Thyroid gland (tissue), 4 donors: ENCODE measurements around the gene SORCS2.

ENCODE experiments used
- CTCF ChIP-seq, 6 experiments: fragments of 200-600 bp in 3 of 6; fragments of 450-650 bp in 3 of 6; sonication (generic) in 3 of 6; IDR thresholded peaks; one replicate each; pipeline ENCODE4 v1.5.1; 2016 to 2019; ENCODE audit warnings: antibody characterized with exemption in 6 of 6, mild to moderate bottlenecking in 2 of 6, inconsistent platforms in 1 of 6, moderate library complexity in 1 of 6
- POLR2A ChIP-seq, 2 donors: fragments of 450-650 bp; IDR thresholded peaks; one replicate each; pipeline ENCODE4 v1.6.1; 2017; ENCODE audit warnings: antibody characterized with exemption in 2 of 2, mild to moderate bottlenecking in 2 of 2, moderate library complexity in 1 of 2

- TF ChIP-seq CTCF (IDR thresholded peaks at IDR 0.05), result no peak
- no peak for TF ChIP-seq POLR2A (IDR thresholded peaks at IDR 0.05)
Observed at GRCh38 chr4:7244331-7244665, 52.0 kb downstream of the SORCS2 start.
